Measurements from ENCODE around the gene ARMC6.
"Not testable (repeated sequence)": the region's sequence is repeated elsewhere in the genome, so short reads cannot be mapped to it uniquely, and the experiment has no call there.

Gene ARMC6

DNA sequence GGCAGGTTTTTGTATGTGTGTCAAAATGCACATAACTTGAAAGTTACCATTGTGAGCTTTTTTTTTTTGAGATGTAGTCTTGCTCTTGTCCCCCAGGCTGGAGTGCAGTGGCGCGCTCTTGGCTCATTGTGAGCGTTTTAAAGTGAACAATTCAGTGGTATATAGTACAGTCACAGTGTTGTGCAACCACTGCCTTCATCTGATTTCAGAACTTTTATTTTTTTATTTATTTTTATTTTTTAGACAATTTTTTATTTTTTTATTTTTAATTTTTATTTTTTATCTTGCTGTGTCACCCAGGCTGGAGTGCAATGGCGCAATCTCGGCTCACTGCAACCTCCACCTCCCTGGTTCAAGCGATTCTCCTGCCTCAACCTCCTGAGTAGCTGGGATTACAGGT is 45.4 kb downstream of the ARMC6 start:
- no peak for DNase-seq

- no peak for DNase-seq
These were observed 46.2 kb downstream of the ARMC6 start for GRCh38 chr19:19079571-19079970.

GRCh38 chr19:19081642-19082151 is 48.3 kb downstream of the ARMC6 start:
- DNase-seq: no peak

GRCh38 chr19:19083413-19084178 is 50.2 kb downstream of the ARMC6 start:
- DNase-seq: no peak

DNA sequence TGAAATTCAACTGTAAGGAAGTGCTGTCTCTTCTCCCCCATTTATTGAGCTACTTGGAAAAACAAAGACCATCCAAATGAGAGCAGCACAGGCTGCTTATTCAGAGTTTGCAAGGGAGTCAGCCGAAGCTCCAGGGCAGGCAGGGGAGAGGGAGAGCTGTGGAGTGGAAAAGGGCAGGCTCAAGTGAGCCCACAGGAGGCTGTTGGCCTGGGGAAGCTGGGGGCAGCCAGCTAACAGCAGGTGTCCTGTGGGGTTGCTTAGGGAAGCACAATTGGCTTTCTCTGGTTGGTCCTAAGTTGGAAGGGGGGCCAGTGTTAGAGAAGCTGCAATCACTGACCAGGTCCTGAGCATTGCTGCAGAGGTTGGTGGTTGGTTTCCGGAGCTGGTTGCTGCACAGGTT is 54.3 kb downstream of the ARMC6 start:
- no peak for DNase-seq

DNA sequence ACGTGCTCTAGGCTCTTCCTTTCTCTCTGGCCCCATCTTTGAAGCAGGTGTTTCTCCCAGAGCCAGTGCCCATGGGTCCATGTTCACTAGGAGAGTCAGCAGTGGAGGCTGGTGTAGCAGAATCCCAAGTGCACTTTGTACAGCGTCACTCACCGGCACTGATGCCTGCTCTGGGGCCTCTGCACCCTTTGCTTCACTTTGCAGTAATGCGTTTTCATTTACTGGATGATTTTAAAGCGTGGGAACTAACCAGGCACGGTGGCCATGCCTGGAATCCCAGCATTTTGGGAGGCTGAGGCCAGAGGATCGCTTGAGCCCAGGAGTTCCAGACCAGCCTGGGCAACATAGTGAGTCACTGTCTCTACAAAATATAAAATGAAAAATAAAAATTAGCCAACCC is 61.1 kb downstream of the ARMC6 start:
- no peak for DNase-seq

DNA sequence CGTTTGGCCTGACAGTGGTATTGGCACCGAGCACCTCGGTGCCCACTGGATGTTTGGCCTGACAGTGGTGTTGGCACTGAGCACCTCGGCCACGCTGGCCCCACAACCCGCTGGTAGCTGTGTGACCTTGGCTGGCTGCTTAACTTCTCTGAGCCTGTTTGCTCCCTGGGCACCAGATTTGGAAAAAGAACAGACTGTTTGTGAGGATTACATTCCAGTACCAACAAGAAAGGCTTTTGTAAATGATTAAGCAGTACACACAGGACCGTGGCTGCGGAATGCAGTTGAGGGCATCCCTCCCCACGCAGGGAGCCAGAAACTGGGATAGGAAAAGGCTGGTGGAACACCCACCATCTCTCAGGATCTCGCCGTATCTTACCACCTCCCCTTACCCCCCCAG is 62.3 kb downstream of the ARMC6 start:
- DNase-seq: no peak

GRCh38 chr19:19096641-19097627 is 63.5 kb downstream of the ARMC6 start:
- DNase-seq: no peak

- no peak for DNase-seq
These were observed 64.8 kb downstream of the ARMC6 start for GRCh38 chr19:19098084-19098702.

DNA sequence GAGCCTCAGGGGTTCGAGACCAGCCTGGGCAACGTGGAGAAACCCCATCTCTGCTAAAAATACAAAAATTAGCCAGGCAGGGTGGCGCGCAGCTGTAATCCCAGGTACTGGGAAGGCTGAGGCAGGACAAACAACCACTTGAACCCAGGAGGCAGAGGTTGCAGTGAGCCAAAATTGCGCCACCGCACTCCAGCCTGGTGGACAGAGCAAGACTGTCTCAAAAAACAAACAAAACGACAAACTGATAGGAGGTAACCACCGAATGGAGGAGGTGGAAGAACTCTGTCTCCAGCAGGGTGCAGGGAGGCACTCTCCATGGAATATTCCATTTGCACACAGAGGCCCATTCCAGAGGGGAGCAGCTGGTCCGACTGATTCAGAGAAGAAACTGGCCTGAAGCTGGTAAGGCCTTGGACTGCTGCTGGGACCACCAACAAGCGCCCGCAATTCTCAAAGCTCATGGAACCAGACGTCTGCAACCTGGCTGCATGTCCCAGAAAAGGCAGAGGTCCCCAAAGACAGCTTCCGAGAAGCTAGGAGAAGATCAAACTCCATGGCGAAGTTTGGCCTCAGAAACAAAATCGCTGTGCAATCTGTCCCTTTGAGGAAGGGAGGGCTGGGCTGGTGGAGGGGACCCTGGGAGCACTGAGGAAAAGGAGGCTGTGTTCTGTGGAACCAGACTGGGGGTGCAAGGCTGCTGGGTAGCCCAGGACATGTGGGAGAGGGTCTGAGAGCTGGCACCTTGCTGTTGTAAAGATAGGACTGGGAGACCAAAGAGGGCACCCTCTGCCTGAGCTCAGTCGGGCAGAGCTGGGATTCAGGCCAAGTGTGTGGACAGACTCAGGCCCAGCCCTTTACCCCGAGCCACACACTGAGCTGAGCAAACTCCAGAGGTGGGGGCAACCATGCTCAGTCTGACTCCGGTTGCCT is 65.6 kb downstream of the ARMC6 start:
- no peak for DNase-seq

GRCh38 chr19:19101540-19101939 is 68.1 kb downstream of the ARMC6 start:
- no peak for DNase-seq

- not testable (repeated sequence) for DNase-seq
These were observed 69.2 kb downstream of the ARMC6 start for GRCh38 chr19:19102566-19102965.

- DNase-seq: no peak
These were observed 69.8 kb downstream of the ARMC6 start for GRCh38 chr19:19103167-19103566.

- no peak for DNase-seq
These were observed 72.1 kb downstream of the ARMC6 start for GRCh38 chr19:19105365-19106055.

- no peak for DNase-seq
These were observed 72.7 kb downstream of the ARMC6 start for GRCh38 chr19:19106056-19106551.

DNA sequence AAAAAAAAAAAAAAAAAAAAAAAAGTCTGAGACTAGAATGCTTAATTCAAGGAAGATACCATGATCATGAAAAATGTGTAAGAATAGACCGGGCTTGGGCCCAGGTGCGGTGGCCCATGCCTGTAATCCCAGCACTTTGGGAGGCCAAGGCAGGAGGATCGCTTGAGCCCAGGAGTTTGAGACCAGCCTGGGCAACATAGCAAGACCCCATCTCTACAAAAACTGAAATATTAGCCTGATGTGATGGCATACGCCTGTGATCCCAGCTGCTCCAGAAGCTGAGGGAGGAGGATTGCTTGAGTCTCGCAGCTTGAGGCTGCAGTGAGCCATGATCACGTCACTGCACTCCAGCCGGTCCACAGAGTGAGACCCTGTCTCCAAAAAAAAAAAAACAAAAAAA is 73.5 kb downstream of the ARMC6 start:
- DNase-seq: not testable (repeated sequence)

DNA sequence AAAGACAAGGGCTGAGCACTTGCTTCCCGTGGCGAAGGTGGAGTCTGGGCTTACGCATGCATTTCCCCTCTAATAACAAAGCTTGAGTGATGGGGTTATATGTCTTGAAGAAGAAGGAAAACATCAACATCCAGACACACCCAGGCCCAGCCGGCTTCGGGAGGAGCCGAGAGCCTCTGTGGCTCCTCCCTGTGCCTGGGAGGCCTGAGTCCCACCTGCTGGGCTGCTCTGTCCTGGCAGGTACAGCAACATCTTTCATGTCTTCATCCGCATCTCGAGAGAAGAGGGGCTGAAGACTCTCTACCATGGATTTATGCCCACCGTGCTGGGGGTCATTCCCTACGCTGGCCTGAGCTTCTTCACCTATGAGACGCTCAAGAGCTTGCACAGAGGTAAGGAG is 74.3 kb downstream of the ARMC6 start:
- no peak for DNase-seq
